GM13977 (cell line): ENCODE results near the gene RAI14.

Source experiments
- DNase-seq: peaks from one replicate; pipeline ENCODE4 v3.0.0; 2012; ENCODE audit warnings: low spot score
- CTCF ChIP-seq: IDR thresholded peaks from 2 replicates; pipeline ENCODE4 v1.5.1; 2012; ENCODE audit warnings: mild to moderate bottlenecking, control low read depth; ENCODE audit not compliant: insufficient read depth; ENCODE audit errors: extremely low read depth, missing control alignments
- in situ Hi-C: fragments of 300-500 bp; cut with MboI; formaldehyde crosslinking; loops from one replicate; pipeline ENCODE4 v1.12.0; 2022; ENCODE audit warnings: low sequenced_read_pairs, low pct_unique_long_range_greater_than_20kb, mixed read lengths, inconsistent platforms; ENCODE audit not compliant: unreplicated experiment

RAI14 gene

GRCh38 chr5:34734326-34734725 is 78.2 kb downstream of the RAI14 start:
- in situ Hi-C loops: no loop called here
- no peak for TF ChIP-seq CTCF
- no peak for DNase-seq

- DNase-seq: no peak
- TF ChIP-seq CTCF: no peak
- in situ Hi-C loops: no loop called here
Measured at GRCh38 chr5:34735491-34736426, 79.6 kb downstream of the RAI14 start.

- DNase-seq: no peak
- TF ChIP-seq CTCF: no peak
- in situ Hi-C loops: no loop called here
Measured at GRCh38 chr5:34736445-34737115, 80.5 kb downstream of the RAI14 start.

- in situ Hi-C loops: no loop called here
- no peak for DNase-seq
Measured at GRCh38 chr5:34737731-34738130, 81.6 kb downstream of the RAI14 start.

GRCh38 chr5:34738381-34738780 is 82.3 kb downstream of the RAI14 start:
- in situ Hi-C loops: no loop called here
- TF ChIP-seq CTCF: no peak
- DNase-seq: no peak

More at GRCh38 chr5:34737731-34738130, 81.6 kb downstream of the RAI14 start:
- no peak for TF ChIP-seq CTCF

GRCh38 chr5:34740389-34740806 is 84.3 kb downstream of the RAI14 start:
- in situ Hi-C loops: no loop called here
- no peak for TF ChIP-seq CTCF
- no peak for DNase-seq
